Kidney (tissue), 14 donors: ENCODE data around the gene KCTD19. TPM values are rescaled to one million over a fixed set of nuclear protein-coding genes. Genes with fewer than 3 reads are reported as not detected.

Source experiments
- DNase-seq, 5 donors: peaks; one replicate each; pipeline ENCODE4 v3.0.0-alpha.2; 2013 to 2020
- FAIRE-seq: peaks from 2 replicates; lab custom pipeline; 2012; peaks lifted over from hg19 to GRCh38; lab: Jason Lieb, UNC
- H3K27ac ChIP-seq, 2 donors: one replicate each; pipeline ENCODE4 v1.7.0; 2013; ENCODE audit warnings: low read depth in 2 of 2, low read length in 2 of 2, inconsistent platforms in 1 of 2
- H3K27me3 ChIP-seq: one replicate; pipeline ENCODE4 v1.7.1; 2013; ENCODE audit warnings: low read length, inconsistent platforms; ENCODE audit not compliant: control insufficient read depth, insufficient read depth
- H3K36me3 ChIP-seq, 3 donors: one replicate each; pipeline versions ENCODE4 v1.7.0 to v1.7.1; 2013; ENCODE audit warnings: low read length in 3 of 3, control low read depth in 1 of 3, inconsistent platforms in 1 of 3; ENCODE audit not compliant: insufficient read depth in 3 of 3, control insufficient read depth in 2 of 3
- H3K4me1 ChIP-seq, 3 donors: one replicate each; pipeline versions ENCODE4 v1.7.0 to v1.7.1; 2013; ENCODE audit warnings: low read length in 3 of 3, inconsistent platforms in 1 of 3, low read depth in 1 of 3; ENCODE audit not compliant: control insufficient read depth in 2 of 3, insufficient read depth in 2 of 3
- H3K4me3 ChIP-seq, 3 donors: one replicate each; pipeline versions ENCODE4 v1.7.0 to v1.8.1; 2013; ENCODE audit warnings: low read length in 3 of 3, control low read depth in 1 of 3, inconsistent platforms in 1 of 3
- H3K9ac ChIP-seq, 3 donors: one replicate each; pipeline versions ENCODE4 v1.7.0 to v1.7.1; 2013; ENCODE audit warnings: low read length in 3 of 3, control low read depth in 1 of 3, inconsistent platforms in 1 of 3
- H3K9me3 ChIP-seq, 3 donors: one replicate each; pipeline versions ENCODE4 v1.7.0 to v1.7.1; 2013; ENCODE audit warnings: low read length in 3 of 3, control low read depth in 1 of 3, inconsistent platforms in 1 of 3; ENCODE audit not compliant: control insufficient read depth in 2 of 3, insufficient read depth in 1 of 3
- intact Hi-C: fragments of 100-400 bp; cut with DNase I; formaldehyde crosslinking; loops from one replicate; pipeline ENCODE4 v1.11.1; 2022
- polyA plus RNA-seq: library from polyadenylated mRNA; stranded (reverse); fragments of 350-450 nt; fragmentation: Illumina TruSeq; extraction: RNeasy Lipid Tissue Mini Kit (QIAGEN cat#74804); gene quantifications from one replicate; pipeline ENCODE4 v1.2.3, GENCODE V29; 2014; ENCODE audit warnings: low read depth, low replicate concordance; ENCODE audit not compliant: insufficient read depth
- total RNA-seq: library from RNA; stranded (reverse); fragmentation: NEBNext Ultra II Directional; extraction: Animal tissue kit (Norgen Biotek cat#: 25700); gene quantifications from one replicate; pipeline ENCODE4 v1.2.1, GENCODE V29; 2021
- TF ChIP-seq, protein P1 (sequence below): IDR thresholded peaks from 3 replicates; pipeline ENCODE4 v1.5.1; 2012; ENCODE audit warnings: mild to moderate bottlenecking, moderate library complexity, borderline replicate concordance; ENCODE audit not compliant: insufficient read depth; ENCODE audit errors: extremely low read depth
- donor health status: control.
- donor health status: control.
- donor health status: control.
- donor health status: control.
- donor health status: control.
- donor health status: DM: yes; HTN: yes; CAD: no.
- donor health status: Normal renal cell carcinoma (clear cell type).

The KCTD19 gene
- total and polyA plus RNA-seq, 2 donors from 2014 or later, result 0.31 TPM; not detected in 1

DNA sequence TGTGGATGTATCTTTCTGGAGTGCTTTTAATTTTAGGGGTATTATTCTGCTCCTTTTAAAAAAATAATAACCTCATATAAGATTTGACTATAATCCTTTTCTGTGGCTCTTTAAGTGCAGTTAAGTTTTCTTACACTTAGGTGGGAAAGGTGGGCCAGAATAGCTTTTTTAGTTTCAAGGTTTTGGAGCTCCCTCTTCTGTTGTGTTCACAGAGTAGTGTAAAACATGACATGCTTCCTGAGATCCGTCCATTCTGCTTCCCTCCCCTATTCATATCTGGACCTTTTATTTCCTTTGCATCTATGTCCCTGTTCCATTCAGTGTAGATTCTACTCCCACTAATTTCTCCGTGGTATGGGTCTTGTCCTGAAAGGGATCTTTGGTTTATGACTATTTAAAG is 12.9 kb upstream of the KCTD19 start:
- Histone ChIP-seq H3K9ac (no peak overlapping the region), H3K27me3 (no peaks in the 10 kb centered on the region), H3K27ac (no peak overlapping the region), H3K36me3 (no peaks in the 10 kb centered on the region), H3K4me3 (no peak overlapping the region), H3K4me1 (no peaks in the 10 kb centered on the region), H3K9me3 (no peaks in the 10 kb centered on the region)
- intact Hi-C loops, result no loop called here
- TF ChIP-seq, protein P1, sequence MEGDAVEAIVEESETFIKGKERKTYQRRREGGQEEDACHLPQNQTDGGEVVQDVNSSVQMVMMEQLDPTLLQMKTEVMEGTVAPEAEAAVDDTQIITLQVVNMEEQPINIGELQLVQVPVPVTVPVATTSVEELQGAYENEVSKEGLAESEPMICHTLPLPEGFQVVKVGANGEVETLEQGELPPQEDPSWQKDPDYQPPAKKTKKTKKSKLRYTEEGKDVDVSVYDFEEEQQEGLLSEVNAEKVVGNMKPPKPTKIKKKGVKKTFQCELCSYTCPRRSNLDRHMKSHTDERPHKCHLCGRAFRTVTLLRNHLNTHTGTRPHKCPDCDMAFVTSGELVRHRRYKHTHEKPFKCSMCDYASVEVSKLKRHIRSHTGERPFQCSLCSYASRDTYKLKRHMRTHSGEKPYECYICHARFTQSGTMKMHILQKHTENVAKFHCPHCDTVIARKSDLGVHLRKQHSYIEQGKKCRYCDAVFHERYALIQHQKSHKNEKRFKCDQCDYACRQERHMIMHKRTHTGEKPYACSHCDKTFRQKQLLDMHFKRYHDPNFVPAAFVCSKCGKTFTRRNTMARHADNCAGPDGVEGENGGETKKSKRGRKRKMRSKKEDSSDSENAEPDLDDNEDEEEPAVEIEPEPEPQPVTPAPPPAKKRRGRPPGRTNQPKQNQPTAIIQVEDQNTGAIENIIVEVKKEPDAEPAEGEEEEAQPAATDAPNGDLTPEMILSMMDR, result no peak
- no peak for DNase-seq
- FAIRE-seq, result no peak

DNA sequence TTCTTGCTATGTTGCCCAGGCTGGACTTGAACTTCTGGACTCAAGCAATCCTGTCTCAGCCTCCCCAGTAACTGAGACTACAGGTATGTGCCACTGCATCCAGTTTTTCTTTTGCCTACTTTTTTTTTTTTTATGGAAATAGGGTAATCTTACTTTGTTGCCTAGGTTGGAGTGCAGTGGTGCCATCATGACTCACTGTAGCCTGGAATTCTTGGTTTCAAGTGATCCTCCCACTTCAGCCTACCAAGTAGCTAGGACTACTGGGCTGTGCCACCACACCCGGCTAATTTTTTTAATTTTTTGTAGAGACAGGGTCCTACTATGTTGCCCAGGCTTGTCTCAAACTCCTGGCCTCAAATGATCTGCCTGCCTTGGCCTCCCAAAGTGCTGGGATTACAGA is 10.1 kb upstream of the KCTD19 start:
- no peak overlapping the region for H3K4me3 ChIP-seq
- no peak overlapping the region for H3K27ac ChIP-seq
- no peaks in the 10 kb centered on the region for H3K36me3 ChIP-seq
- H3K9me3 ChIP-seq, result no peaks in the 10 kb centered on the region
- H3K9ac ChIP-seq, result no peak overlapping the region
- FAIRE-seq, result no peak
- TF ChIP-seq, protein P1, result no peak
- no peaks in the 10 kb centered on the region for H3K27me3 ChIP-seq
- no peak for DNase-seq
- intact Hi-C loops, result no loop called here
- H3K4me1 ChIP-seq, result no peaks in the 10 kb centered on the region

DNA sequence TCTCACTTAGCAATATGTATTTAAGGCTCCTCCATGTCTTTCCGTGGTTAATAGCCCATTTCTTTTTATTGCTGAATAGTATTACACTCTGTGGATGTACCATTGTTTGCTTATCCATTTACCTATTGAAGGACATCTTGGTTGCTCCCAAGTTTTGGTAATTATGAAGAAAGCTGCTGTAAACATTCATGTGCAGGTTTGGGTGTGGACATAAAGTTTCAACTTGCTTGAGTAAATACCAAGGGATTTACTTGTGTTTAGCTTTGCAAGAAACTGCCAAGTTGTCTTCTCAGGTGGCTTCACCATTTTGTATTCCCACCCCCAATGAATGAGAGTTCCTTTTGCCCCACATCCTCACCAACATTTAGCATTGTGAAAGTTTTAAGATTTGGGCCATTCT is 9.6 kb upstream of the KCTD19 start:
- TF ChIP-seq, protein P1, result no peak
- intact Hi-C loops, result no loop called here
- no peak for DNase-seq
- H3K9me3 ChIP-seq, result no peaks in the 10 kb centered on the region
- FAIRE-seq, result no peak
- no peaks in the 10 kb centered on the region for H3K4me1 ChIP-seq
- H3K27me3 ChIP-seq, result no peaks in the 10 kb centered on the region
- no peaks in the 10 kb centered on the region for H3K36me3 ChIP-seq
- H3K9ac ChIP-seq, result no peak overlapping the region
- H3K27ac ChIP-seq, result no peak overlapping the region
- H3K4me3 ChIP-seq, result no peak overlapping the region

DNA sequence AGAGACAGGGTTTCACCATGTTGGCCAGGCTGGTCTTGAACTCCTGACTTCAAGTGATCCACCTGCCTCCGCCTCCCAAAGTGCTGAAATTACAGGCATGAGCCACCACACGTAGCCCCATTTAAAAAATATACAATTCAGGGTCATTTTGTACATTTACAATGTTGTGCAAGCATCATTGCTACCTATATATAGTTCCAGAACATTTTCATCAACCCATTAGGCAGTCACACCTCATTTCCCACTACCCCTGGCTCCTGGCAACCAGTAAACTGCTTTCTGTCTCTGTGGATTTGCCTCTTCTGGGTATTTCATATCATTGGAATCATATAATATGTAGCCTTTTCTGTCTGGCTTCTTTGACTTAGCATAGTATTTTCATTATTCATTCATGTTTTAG is 6.8 kb upstream of the KCTD19 start:
- H3K27ac ChIP-seq, result no peak overlapping the region
- no peak overlapping the region for H3K9ac ChIP-seq
- intact Hi-C loops, result no loop called here
- DNase-seq, result peak in 2 of 5 donors; percentile 29 to 34
- H3K4me1 ChIP-seq, result peaks cover 0 to 6% (median 0%) of the 10 kb centered on the region in 3 donors
- no peaks in the 10 kb centered on the region for H3K9me3 ChIP-seq
- TF ChIP-seq, protein P1, result no peak
- no peak for FAIRE-seq
- no peaks in the 10 kb centered on the region for H3K36me3 ChIP-seq
- H3K27me3 ChIP-seq, result no peaks in the 10 kb centered on the region
- no peak overlapping the region for H3K4me3 ChIP-seq
